ENCODE data around the gene CHN1. TPM values are rescaled to one million over a fixed set of nuclear protein-coding genes. Genes with fewer than 3 reads are reported as not detected.
A peak's percentile ranks its signal among the peaks of the same experiment; 100 is the strongest.

The CHN1 gene
- total and polyA plus RNA-seq, 2 donors from 2014 or later: 6.5 to 14.1 TPM

DNA sequence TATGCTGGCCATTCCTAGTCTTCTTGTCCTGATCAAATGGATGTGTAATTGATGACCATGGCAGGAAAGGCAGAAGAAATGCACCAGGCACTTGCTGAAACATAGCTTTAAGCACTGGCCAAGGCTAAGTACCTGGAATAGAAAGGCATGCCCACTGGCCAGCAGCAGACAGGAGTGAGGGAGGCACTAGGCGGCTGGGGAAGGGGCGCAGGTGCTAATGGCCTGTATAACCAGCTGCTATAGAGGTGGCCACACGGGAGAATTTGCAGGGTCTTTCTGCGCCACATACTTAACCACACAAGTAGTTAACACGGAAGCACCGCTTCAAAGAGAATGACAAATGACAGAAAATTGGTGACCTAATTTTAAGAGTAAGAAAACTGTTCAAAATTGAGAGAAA, 174.6 kb downstream of the CHN1 start:
- FAIRE-seq: no peak
- intact Hi-C loops (cut with DNase I): no loop called here
- DNase-seq: no peak
- Histone ChIP-seq H3K36me3 (ENCODE audit: control insufficient read depth in 2 of 3, insufficient read depth in 3 of 3, low read length in 3 of 3) (no peaks in the 10 kb centered on the region), H3K4me1 (ENCODE audit: control insufficient read depth in 2 of 3, insufficient read depth in 2 of 3, low read depth in 1 of 3, low read length in 3 of 3) (peaks cover 0 to 3% (median 2%) of the 10 kb centered on the region in 3 donors), H3K27ac (ENCODE audit: low read depth in 2 of 2, low read length in 2 of 2) (no peak overlapping the region), H3K27me3 (ENCODE audit: control insufficient read depth, insufficient read depth, low read length) (no peaks in the 10 kb centered on the region), H3K9me3 (ENCODE audit: control insufficient read depth in 2 of 3, insufficient read depth in 1 of 3, low read length in 3 of 3) (peaks cover 0 to 3% (median 0%) of the 10 kb centered on the region in 3 donors), H3K9ac (ENCODE audit: low read length in 3 of 3) (no peak overlapping the region), H3K4me3 (ENCODE audit: low read length in 3 of 3) (no peak overlapping the region)
- TF ChIP-seq, protein P1, sequence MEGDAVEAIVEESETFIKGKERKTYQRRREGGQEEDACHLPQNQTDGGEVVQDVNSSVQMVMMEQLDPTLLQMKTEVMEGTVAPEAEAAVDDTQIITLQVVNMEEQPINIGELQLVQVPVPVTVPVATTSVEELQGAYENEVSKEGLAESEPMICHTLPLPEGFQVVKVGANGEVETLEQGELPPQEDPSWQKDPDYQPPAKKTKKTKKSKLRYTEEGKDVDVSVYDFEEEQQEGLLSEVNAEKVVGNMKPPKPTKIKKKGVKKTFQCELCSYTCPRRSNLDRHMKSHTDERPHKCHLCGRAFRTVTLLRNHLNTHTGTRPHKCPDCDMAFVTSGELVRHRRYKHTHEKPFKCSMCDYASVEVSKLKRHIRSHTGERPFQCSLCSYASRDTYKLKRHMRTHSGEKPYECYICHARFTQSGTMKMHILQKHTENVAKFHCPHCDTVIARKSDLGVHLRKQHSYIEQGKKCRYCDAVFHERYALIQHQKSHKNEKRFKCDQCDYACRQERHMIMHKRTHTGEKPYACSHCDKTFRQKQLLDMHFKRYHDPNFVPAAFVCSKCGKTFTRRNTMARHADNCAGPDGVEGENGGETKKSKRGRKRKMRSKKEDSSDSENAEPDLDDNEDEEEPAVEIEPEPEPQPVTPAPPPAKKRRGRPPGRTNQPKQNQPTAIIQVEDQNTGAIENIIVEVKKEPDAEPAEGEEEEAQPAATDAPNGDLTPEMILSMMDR (IDR thresholded peaks at IDR 0.05; ENCODE audit: borderline replicate concordance, extremely low read depth, insufficient read depth): no peak

DNA sequence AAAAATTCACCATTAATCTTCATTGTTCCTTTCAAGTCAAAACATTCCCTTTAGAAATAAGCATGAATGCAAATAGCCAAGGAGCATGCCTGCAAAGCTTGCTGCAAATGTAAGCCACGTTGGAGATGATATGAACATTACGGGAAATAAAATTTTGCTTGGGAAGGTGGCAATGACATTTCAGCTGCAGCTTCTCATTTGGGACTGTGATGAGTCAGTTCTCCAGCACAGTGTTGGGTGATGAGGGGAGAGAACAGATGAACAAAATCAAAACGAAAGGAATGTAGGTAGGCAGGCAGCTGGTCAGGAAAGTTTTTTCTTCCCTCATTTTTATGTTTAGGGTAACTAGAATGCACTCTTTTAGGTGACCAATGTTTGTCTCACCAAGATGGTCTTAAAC, 175.6 kb downstream of the CHN1 start:
- DNase-seq (no peak), FAIRE-seq (no peak)
- Histone ChIP-seq H3K27me3 (ENCODE audit: control insufficient read depth, insufficient read depth, low read length) (no peaks in the 10 kb centered on the region), H3K4me3 (ENCODE audit: low read length in 3 of 3) (no peak overlapping the region), H3K9ac (ENCODE audit: low read length in 3 of 3) (no peak overlapping the region), H3K27ac (ENCODE audit: low read depth in 2 of 2, low read length in 2 of 2) (no peak overlapping the region), H3K36me3 (ENCODE audit: control insufficient read depth in 2 of 3, insufficient read depth in 3 of 3, low read length in 3 of 3) (no peaks in the 10 kb centered on the region), H3K4me1 (ENCODE audit: control insufficient read depth in 2 of 3, insufficient read depth in 2 of 3, low read depth in 1 of 3, low read length in 3 of 3) (peaks cover 0 to 3% (median 2%) of the 10 kb centered on the region in 3 donors), H3K9me3 (ENCODE audit: control insufficient read depth in 2 of 3, insufficient read depth in 1 of 3, low read length in 3 of 3) (peaks cover 0 to 3% (median 0%) of the 10 kb centered on the region in 3 donors)
- intact Hi-C loops (cut with DNase I): no loop called here
- TF ChIP-seq, protein P1 (IDR thresholded peaks at IDR 0.05; ENCODE audit: borderline replicate concordance, extremely low read depth, insufficient read depth): no peak

DNA sequence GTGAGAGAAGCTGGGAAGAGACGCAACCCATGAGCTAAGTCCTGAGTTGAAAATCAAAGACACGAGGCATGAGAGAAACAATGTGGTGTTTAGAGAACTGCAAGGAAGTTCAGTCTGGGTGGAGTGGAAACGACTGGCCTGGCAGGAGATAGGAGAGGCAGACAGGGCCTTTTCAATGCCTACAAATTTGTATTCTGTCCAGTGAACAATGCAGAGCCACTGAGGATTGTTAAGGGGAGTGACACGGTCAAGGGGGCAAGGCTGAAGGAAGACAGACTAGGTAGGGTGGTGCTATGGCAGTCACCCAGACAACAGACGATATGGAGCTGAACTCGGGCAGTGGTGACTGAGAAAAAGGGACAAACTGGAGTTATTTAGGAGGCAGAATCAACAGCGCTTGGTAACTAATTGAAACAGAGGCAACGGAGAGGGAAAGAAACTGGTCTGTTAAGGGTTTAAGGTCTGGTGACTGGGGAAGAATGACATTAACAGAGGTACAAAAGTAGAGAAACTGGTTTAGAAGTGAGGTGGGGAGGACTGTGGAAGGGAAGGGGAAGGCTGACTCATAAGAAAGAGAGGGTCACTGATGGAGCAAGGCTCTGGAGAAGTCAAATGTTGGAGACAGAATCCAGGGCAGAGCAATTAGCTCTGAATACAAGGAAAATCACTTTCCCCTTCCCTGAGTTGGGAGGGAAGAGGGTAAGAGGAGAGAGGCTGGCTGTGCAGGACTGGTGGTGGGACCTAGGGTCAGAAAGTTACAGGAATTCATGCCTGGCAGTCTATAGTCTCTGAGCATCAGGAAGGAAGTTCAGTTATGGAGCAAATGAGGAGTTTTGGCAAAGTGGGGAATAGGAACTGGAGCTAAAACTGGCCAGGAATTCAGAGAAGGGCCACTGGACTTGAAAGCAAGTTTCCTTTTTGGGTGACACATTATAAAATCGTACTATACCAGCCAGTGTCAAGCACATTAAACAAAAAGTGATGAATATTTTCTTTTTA, 177.5 kb downstream of the CHN1 start:
- peak overlapping the region in 1 of 2 donors; percentile 79 for H3K27ac ChIP-seq (ENCODE audit: low read depth in 2 of 2, low read length in 2 of 2)
- H3K4me1 ChIP-seq (ENCODE audit: control insufficient read depth in 2 of 3, insufficient read depth in 2 of 3, low read depth in 1 of 3, low read length in 3 of 3): peaks cover 0 to 3% (median 2%) of the 10 kb centered on the region in 3 donors
- H3K27me3 ChIP-seq (ENCODE audit: control insufficient read depth, insufficient read depth, low read length): no peaks in the 10 kb centered on the region
- no peak overlapping the region for H3K4me3 ChIP-seq (ENCODE audit: low read length in 3 of 3)
- H3K36me3 ChIP-seq (ENCODE audit: control insufficient read depth in 2 of 3, insufficient read depth in 3 of 3, low read length in 3 of 3): no peaks in the 10 kb centered on the region
- H3K9me3 ChIP-seq (ENCODE audit: control insufficient read depth in 2 of 3, insufficient read depth in 1 of 3, low read length in 3 of 3): no peaks in the 10 kb centered on the region
- no peak overlapping the region for H3K9ac ChIP-seq (ENCODE audit: low read length in 3 of 3)
- no peak for FAIRE-seq
- TF ChIP-seq, protein P1 (IDR thresholded peaks at IDR 0.05; ENCODE audit: borderline replicate concordance, extremely low read depth, insufficient read depth): no peak
- peak in 3 of 5 donors; percentile 24 to 82 (median 79) for DNase-seq
- intact Hi-C loops (cut with DNase I): no loop called here

All from kidney (tissue), 14 donors.